HepG2 (cell line): ENCODE data around the gene SEL1L2. TPM values are rescaled to one million over a fixed set of nuclear protein-coding genes. Genes with fewer than 3 reads are reported as not detected.

Experiments
- ATAC-seq: fragments of 200-7000 bp; cut with Tn5 transposase; 3 replicates; pipeline ENCODE4 v1.9.1; 2020; ENCODE audit warnings: mild to moderate bottlenecking, moderate library complexity
- BruUV-seq: library from RNA; stranded (reverse); fragments of 400-500 nt; replicated peaks from 2 replicates; lab custom pipeline; 2021; lab: Mats Ljungman, UMichigan
- CTCF ChIA-PET: fragments of 300-600 bp; formaldehyde crosslinking; extraction: SDS; loops from one replicate; lab custom pipeline; 2021; ENCODE audit warnings: low total read pairs, inconsistent platforms, low intra/inter-chr PET ratio; lab: Yijun Ruan, JAX
- POLR2A ChIA-PET: fragments of 350-600 bp; sonication (Branson Sonifier 250); formaldehyde crosslinking; loops from one replicate; lab custom pipeline; 2020; ENCODE audit warnings: antibody characterized with exemption, inconsistent platforms; lab: Yijun Ruan, JAX
- DNase-seq: peaks from one replicate; pipeline ENCODE4 v3.0.0-alpha.2; 2015; ENCODE audit warnings: low spot score
- FAIRE-seq: peaks from 3 replicates; lab custom pipeline; 2011; peaks lifted over from hg19 to GRCh38; lab: Jason Lieb, UNC
- H2AFZ ChIP-seq: one replicate; pipeline ENCODE4 v1.6.1; 2011; ENCODE audit warnings: low read length, inconsistent platforms
- H3K27ac ChIP-seq: fragments of 300-600 bp; 3 replicates; pipeline ENCODE4 v1.8.0; 2011; ENCODE audit warnings: mixed run types, mild to moderate bottlenecking, mixed read lengths, low read length, inconsistent platforms; ENCODE audit not compliant: insufficient read depth; ENCODE audit errors: extremely low read length
- H3K27me3 ChIP-seq, 2 experiments: fragments of 200-600 bp in 1 of 2; 2 replicates in 1 of 2; 3 replicates in 1 of 2; pipeline versions ENCODE4 v1.6.0 to v1.8.0; 2011; ENCODE audit warnings: low read length in 2 of 2, mild to moderate bottlenecking in 2 of 2, moderate library complexity in 2 of 2, inconsistent platforms in 1 of 2; ENCODE audit not compliant: insufficient read depth in 2 of 2, control insufficient read depth in 1 of 2
- H3K36me3 ChIP-seq, 2 experiments: fragments of 200-600 bp in 1 of 2; replicated peaks in 1 of 2; 2 replicates in 1 of 2; 3 replicates in 1 of 2; pipeline versions ENCODE4 v1.5.1 to v1.8.0; 2011; ENCODE audit warnings: low read length in 2 of 2, inconsistent platforms in 1 of 2; ENCODE audit not compliant: insufficient read depth in 2 of 2, control insufficient read depth in 1 of 2
- H3K4me1 ChIP-seq: 2 replicates; pipeline ENCODE4 v1.5.1; 2012; ENCODE audit warnings: low read length, inconsistent platforms; ENCODE audit not compliant: insufficient read depth
- H3K4me2 ChIP-seq: 2 replicates; pipeline ENCODE4 v1.6.0; 2011; ENCODE audit warnings: low read depth, low read length, inconsistent platforms
- H3K4me3 ChIP-seq, 3 experiments: fragments of 200-600 bp in 1 of 3; sonication (generic), shearing (Covaris generic) in 1 of 3; replicated peaks in 1 of 3; 2 replicates each; pipeline ENCODE4 v1.5.1; 2011 to 2016; ENCODE audit warnings: low read length in 3 of 3, inconsistent platforms in 2 of 3, low read depth in 2 of 3, mild to moderate bottlenecking in 2 of 3, control low read depth in 1 of 3, mixed read lengths in 1 of 3; ENCODE audit not compliant: insufficient read depth in 1 of 3
- H3K79me2 ChIP-seq: one replicate; pipeline ENCODE4 v1.6.1; 2011; ENCODE audit warnings: low read length, inconsistent platforms; ENCODE audit not compliant: insufficient read depth
- H3K9ac ChIP-seq: 2 replicates; pipeline ENCODE4 v1.6.0; 2011; ENCODE audit warnings: mild to moderate bottlenecking, low read depth, low read length, inconsistent platforms; ENCODE audit not compliant: insufficient read depth
- H3K9me3 ChIP-seq: 2 replicates; pipeline ENCODE4 v1.5.1; 2012; ENCODE audit warnings: mild to moderate bottlenecking, low read length
- H4K20me1 ChIP-seq: 2 replicates; pipeline ENCODE4 v1.6.0; 2011; ENCODE audit warnings: inconsistent platforms, mild to moderate bottlenecking, low read length, moderate library complexity; ENCODE audit not compliant: insufficient read depth
- AKNA ChIP-seq: sonication (generic); formaldehyde crosslinking; IDR thresholded peaks from 2 replicates; pipeline ENCODE4 v1.4.0; 2020; ENCODE audit warnings: missing genetic modification reagents, borderline replicate concordance
- RFXAP ChIP-seq: sonication (generic); formaldehyde crosslinking; IDR thresholded peaks from 2 replicates; pipeline ENCODE4 v1.4.0; 2020; ENCODE audit warnings: missing genetic modification reagents, borderline replicate concordance
- ZBTB49 ChIP-seq: sonication (generic); formaldehyde crosslinking; IDR thresholded peaks from 2 replicates; pipeline ENCODE4 v1.4.0; 2020; ENCODE audit warnings: missing genetic modification reagents, borderline replicate concordance
- ZNF441 ChIP-seq: sonication (generic); formaldehyde crosslinking; IDR thresholded peaks from 2 replicates; pipeline ENCODE4 v1.7.0; 2021; ENCODE audit warnings: missing genetic modification reagents, borderline replicate concordance
- WGBS: methylation state at CpG from one replicate; pipeline ENCODE4 v1.1.6; 2017; ENCODE audit warnings: low lambda C conversion rate; 5-methylcytosine and 5-hydroxymethylcytosine counted together
- in situ Hi-C: cut with HindIII; loops from 2 replicates; pipeline ENCODE4 v1.10.0; 2017; ENCODE audit warnings: low pct_unique_long_range_greater_than_20kb; ENCODE audit not compliant: extremely low pct_ligation_motif_present
- intact Hi-C: fragments of 100-400 bp; cut with micrococcal nuclease; formaldehyde crosslinking; loops from one replicate; pipeline ENCODE4 v1.10.0; 2022; ENCODE audit not compliant: unreplicated experiment
- polyA plus RNA-seq, 8 experiments: library from polyadenylated mRNA; depleted of rRNA in 3 of 8; stranded (reverse) in 7 of 8; unstranded in 1 of 8; fragments of >200 nt; fragmentation: Illumina TruSeq in 4 of 8; extraction: Trizol in 4 of 8; gene quantifications; 2 replicates each; pipeline versions ENCODE4 v1.2.1 to v1.2.3, GENCODE V29; 2011 to 2016; ENCODE audit warnings: low read depth in 4 of 8, missing spikeins in 1 of 8, mixed read lengths in 1 of 8; ENCODE audit not compliant: insufficient read depth in 1 of 8
- total RNA-seq, 5 experiments: library from RNA; depleted of rRNA; stranded (reverse); fragments of >200 nt; fragmentation: Illumina TruSeq; extraction: Trizol; gene quantifications; 2 replicates each; pipeline ENCODE4 v1.2.3, GENCODE V29; 2016; ENCODE audit warnings: low read depth in 1 of 5

The SEL1L2 gene
- total and polyA plus RNA-seq, 2 of the 13 experiments (the other 11 are each of a cell fraction or from before 2014, with no cell fraction given) = not detected

GRCh38 chr20:13824459-13824858 lies 166.0 kb downstream of the SEL1L2 start:
- intact Hi-C loops = loop anchor here (5.0 kb wide), 1 partner anchor 118 kb away; no protein-coding TSS in a partner anchor
- CTCF ChIA-PET = no interaction called here

GRCh38 chr20:13822459-13822858 lies 168.0 kb downstream of the SEL1L2 start:
- no peak overlapping the region for H2AFZ ChIP-seq
- intact Hi-C loops = loop anchor here (5.0 kb wide), 1 partner anchor 120 kb away; no protein-coding TSS in a partner anchor
- H3K36me3 ChIP-seq = peaks cover 6 to 15% of the 10 kb centered on the region in 2 experiments
- H3K4me1 ChIP-seq = no peaks in the 10 kb centered on the region
- 72% methylated on average over 2 of the region's 2 CpGs for WGBS
- CTCF ChIA-PET = no interaction called here
- no peak for FAIRE-seq
- POLR2A ChIA-PET = interaction anchor here (0.7 kb wide), 1 partner anchor 34 kb away, joined by 3 read pairs; no protein-coding TSS in a partner anchor
- no peaks in the 10 kb centered on the region for H3K79me2 ChIP-seq
- no peak overlapping the region for H3K9ac ChIP-seq
- H4K20me1 ChIP-seq = no peaks in the 10 kb centered on the region
- DNase-seq = no peak
- no peak overlapping the region for H3K27ac ChIP-seq
- in situ Hi-C loops = loop anchor here (5.0 kb wide), 1 partner anchor 235 kb away; no protein-coding TSS in a partner anchor
- no peaks in the 10 kb centered on the region for H3K9me3 ChIP-seq
- no TSS peak for BruUV-seq
- H3K27me3 ChIP-seq = peaks cover 0 to 3% of the 10 kb centered on the region in 2 experiments; a peak in 1 of 5 replicates
- peak; percentile 33 for ATAC-seq
- no peak overlapping the region for H3K4me2 ChIP-seq
- no peak overlapping the region for H3K4me3 ChIP-seq
- TF ChIP-seq ZNF441 (CRISPR knock-in tag) (0 out of 2 replicates have a peak, but pooled peaks have one; percentile 21), AKNA (CRISPR knock-in tag) (no peak), RFXAP (CRISPR knock-in tag) (no peak)

More at GRCh38 chr20:13824459-13824858, 166.0 kb downstream of the SEL1L2 start:
- H3K36me3 ChIP-seq = no peaks in the 10 kb centered on the region
- H3K9me3 ChIP-seq = no peaks in the 10 kb centered on the region
- FAIRE-seq (no peak), DNase-seq (no peak), ATAC-seq (no peak)
- H2AFZ ChIP-seq = no peak overlapping the region
- no peak overlapping the region for H3K4me3 ChIP-seq
- BruUV-seq = no TSS peak
- H4K20me1 ChIP-seq = no peaks in the 10 kb centered on the region
- H3K4me2 ChIP-seq = no peak overlapping the region
- 70% methylated on average over 3 of the region's 3 CpGs for WGBS
- H3K27me3 ChIP-seq = peaks cover 0 to 3% of the 10 kb centered on the region in 2 experiments; a peak in 1 of 5 replicates
- H3K27ac ChIP-seq = no peak overlapping the region
- H3K79me2 ChIP-seq = no peaks in the 10 kb centered on the region
- POLR2A ChIA-PET = no interaction called here
- no peak for TF ChIP-seq ZBTB49 (CRISPR knock-in tag)
- TF ChIP-seq, all 625 proteins: peak for 0
- Histone ChIP-seq H3K9ac (no peak overlapping the region), H3K4me1 (no peaks in the 10 kb centered on the region)
- in situ Hi-C loops = loop anchor here (5.0 kb wide), 1 partner anchor 233 kb away; no protein-coding TSS in a partner anchor
